Right lung (tissue), 5 donors: ENCODE data around the gene DNAAF5. TPM values are rescaled to one million over a fixed set of nuclear protein-coding genes. Genes with fewer than 3 reads are reported as not detected.
"Not testable (repeated sequence)": the region's sequence is repeated elsewhere in the genome, so short reads cannot be mapped to it uniquely, and the experiment has no call there.

Experiments
- DNase-seq, 2 donors: peaks; one replicate each; pipeline ENCODE4 v3.0.0-alpha.2; 2013
- polyA plus RNA-seq, 5 donors: library from polyadenylated mRNA; unstranded; fragments of 120-200 nt; gene quantifications; one replicate each; pipeline versions ENCODE4 v1.2.1 to v1.2.3, GENCODE V29; 2013; ENCODE audit warnings: inconsistent platforms in 1 of 5, low replicate concordance in 1 of 5; ENCODE audit not compliant: insufficient read length in 5 of 5, insufficient read depth in 1 of 5

Gene DNAAF5
- polyA plus RNA-seq, 5 donors = 21.7 to 27.9 (median 24.6) TPM

DNA sequence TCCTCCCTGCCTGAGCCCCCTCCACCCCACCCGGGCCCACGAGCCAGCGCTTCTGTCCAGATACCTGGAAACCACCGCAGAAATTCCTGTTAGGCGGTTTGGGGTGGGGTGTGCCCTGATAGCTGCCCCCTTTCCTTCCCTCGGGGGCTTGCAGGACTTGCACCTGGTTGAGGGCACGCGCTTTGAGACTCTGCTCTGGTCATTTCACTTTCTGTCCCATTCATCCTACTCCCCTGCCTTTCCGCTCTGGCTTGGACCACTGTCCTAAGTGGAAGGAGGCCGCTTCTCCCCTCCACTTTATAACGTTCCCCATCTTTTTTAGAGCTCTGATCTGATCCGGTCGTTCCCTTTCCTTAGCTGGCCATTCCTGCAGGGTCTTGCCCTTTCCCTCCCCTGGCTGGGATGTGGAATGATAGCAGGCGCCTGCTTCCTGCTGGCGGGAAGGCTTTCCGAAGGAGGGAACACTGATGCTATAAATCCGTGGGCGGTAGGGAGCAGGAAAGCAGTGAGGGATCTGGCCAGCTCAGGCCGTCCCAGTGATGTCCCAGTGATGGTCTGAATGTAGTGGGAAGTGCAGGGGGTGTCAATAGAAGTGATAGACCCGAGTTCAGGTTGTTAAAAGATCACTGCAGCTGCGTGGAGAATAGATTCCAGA lies 1.4 kb downstream of the DNAAF5 start:
- no peak for DNase-seq

DNA sequence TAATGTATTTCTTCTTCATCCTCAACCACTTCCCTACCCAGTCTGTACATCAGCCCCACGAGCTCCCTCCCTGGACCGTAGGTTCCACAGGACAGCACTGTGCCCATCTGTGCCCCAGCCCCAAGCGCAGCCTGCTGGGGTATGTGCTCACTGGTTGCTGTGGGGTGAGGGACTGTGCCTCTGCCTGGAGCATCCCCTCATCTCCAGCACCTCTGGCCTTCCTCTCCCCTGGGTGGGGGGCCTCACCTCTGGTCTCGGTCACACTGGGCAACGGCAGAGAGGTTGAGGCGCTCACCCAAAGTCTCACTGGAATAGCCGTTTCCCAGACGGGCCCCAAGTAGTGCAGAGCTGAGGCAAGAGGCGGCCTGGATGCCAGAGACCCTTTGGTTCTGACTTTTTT lies 2.1 kb downstream of the DNAAF5 start:
- no peak for DNase-seq

DNA sequence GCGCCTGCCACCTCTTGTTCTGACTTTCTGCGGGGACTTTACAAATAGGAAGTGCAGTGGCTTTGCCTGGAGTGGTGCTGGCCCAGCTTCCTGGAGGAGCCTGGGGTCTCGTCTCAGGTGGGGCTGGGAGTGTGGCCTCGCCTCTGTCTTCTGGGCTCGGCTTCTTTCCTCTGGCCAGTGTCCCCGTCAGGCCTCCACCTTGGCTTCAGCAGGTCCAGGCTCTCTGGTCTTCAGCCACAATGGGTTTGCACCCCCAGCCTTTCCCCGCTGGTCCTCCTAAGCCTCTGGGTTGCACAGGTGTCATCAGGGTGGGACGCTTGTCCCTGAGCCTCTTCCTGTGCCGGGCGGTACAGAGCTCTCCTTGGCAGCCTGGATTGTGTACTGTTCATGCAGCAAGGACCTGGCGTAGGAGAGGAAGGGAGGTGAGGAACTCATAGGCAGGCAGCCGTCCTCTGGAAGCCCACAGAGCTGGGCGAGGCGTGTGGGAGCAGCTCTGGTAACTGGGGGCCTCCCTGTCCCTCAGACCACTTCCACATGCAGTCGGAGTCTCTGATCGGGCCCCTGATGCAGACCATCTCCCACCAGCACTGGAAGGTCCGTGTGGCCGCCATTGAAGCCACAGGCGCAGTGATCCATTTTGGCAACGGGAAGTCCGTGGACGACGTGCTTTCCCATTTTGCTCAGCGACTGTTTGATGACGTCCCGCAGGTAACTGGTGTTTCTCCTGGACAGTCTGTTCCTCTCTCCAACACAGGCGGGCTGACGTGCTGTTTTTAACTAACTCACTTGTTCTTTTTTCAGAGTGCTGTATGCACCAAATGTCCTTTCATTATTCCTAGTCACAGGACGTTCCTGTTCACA lies 2.9 kb downstream of the DNAAF5 start:
- DNase-seq = no peak

DNA sequence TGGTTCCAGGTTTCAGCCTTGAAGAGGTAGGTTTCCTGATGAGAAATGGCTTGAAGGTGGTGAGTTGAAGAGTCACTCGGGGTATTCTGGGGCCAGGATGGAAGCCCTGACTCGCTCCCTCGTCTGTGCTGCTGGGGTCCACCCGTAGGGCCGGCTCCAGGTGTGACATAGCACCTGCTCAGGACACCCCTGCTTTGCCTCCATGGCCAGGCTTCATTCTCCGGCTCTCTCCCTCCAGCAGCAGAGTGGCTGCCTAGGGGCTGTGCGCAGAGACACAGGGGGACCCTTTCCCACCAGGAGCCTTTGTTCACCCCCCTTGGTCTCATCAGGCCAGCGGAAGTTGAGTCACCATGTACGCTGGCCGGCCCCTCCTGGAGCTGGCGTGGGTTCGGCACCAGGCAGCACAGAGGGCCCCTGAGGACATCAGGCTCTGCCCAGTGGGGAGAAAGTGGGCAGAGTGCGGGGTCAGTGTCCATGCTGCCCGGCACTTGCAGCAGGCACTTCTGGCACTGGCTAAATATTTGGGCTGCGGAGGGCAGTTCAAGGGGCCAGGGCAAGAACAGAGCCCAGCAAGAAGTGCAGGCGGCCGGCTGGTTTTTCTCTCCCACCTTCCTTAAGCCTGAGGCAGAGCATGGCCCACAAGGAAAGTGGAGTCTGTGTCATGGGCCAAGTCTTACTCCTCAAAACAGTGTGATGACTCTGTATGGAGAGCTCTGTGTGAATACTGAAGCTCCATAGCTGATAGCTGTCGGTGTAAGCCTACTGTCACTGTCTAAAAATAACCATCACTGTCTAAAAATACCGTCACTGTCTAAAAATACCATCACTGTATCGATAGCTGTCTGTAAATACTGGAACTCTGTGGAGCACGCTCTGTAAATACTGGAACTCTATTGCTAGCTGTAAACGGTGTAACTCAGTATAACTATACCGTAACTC lies 4.3 kb downstream of the DNAAF5 start:
- DNase-seq = no peak

DNA sequence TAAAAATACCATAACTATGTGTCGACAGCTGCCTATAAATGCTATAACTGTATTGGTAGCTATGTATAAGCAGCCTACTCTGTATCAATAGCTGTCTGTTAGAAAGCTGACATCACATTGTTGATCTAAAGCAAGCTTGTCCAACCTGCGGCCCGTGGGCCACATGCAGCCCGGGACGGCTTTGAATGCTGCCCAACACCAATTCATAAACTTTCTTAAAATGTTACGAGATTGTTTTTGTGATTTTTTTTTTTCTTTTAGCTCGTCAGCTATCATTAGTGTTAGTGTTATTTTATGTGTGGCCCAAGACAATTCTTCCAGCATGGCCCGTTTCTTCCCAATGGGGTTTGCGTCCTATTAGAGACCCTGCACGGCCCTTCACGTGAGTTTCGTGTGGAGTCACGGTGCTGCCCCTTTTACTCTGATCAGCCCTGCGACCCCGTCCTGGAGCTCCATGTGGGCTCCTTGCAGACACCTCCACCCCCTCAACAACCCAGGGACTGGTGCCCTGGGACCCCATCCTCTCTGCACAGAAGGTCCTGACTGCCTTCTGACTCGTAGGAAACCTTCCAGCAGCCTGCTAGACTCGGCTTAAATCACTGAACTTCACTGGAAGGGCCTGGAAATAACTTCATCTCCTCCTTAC lies 5.1 kb downstream of the DNAAF5 start:
- DNase-seq = no peak

DNA sequence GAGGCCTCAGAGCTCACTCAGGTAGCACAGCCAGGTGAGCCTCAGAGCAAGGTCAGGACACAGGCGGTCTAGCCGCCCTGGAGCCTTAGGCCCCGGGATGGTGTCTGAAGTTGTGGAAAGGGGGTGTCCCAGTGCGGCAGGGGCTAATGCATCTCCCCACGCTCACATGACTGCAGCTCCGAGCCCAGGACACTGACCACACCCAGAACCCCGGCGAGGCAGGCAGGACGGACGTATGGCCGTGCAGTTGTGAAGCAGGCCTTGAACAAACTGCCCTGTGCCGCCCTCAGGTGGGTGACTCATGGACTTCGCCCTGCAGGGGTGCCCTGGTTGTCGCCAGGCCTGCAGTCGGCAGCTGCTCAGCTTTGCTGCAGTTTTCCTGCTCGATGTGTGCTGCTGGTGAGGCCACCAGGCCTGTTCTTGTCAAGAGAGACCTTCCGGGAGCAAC lies 5.6 kb downstream of the DNAAF5 start:
- DNase-seq = no peak

DNA sequence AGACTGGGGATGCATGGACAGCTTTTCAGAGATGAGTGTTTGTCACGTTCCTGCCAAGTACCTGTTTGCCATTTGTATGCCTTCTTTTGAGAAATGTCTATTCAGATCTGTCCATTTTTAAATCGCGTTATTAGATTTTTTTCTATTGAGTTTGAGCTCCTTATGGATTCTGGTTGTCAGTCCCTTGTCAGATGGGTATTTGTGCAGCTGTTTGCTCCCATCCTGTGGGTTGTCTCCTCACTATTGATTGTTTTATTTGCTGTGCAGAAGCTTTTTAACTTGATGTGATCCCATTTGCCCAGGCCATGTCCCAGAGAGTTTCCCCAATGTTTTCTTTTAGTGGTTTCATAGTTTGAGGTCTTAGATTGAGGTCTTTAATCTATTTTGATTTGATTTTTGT lies 6.1 kb downstream of the DNAAF5 start:
- DNase-seq = no peak

DNA sequence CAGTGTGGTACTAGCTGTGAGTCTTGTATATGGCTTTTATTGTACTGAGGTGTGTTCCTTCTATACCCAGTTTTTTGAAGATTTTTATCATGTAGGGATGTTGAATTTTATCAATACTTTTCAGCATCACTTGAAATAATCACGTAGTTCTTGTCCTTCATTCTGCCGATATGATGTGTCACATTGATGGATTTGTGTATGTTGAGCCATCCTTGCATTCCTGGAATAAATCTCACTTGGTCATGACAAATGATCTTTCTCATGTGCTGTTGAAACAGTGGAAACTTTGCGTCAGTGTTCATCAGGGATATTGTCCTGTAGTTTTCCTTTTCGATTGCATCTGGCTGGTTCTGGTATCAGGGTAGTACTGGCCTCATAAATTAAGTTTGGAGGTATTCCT lies 7.7 kb downstream of the DNAAF5 start:
- no peak for DNase-seq

DNA sequence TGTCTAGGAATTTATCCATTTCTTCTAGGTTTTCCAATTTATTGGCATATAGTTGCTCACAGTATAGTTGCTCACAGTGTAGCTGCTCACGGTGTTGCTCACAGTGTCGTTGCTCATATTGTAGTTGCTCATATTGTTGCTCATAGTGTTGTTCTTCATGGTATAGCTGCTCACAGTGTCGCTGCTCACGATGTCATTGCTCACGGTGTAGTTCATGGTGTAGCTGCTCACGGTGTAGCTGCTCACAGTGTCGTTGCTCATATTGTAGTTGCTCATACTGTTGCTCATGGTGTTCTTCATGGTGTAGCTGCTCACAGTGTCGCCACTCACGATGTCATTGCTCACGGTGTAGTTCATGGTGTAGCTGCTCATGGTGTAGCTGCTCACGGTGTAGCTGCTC lies 8.3 kb downstream of the DNAAF5 start:
- no peak for DNase-seq

DNA sequence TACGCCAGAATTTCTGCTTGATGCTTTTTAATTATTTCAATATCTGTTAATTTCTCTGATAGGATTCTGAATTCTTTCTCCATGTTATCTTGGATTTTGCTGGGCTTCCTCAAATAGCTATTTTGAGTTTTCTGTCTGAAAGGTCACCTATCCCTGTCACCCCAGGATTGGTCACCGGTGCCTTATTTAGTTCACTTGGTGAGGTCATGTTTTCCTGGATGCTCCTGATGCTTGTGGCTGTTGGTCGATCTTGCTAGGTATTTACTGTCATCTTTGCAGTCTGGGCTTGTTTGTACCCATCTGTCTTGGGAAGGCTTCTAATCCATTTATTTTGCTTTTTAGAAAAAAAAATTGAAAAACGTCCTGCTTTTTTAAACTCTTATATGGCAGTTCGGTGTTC lies 11.7 kb downstream of the DNAAF5 start:
- no peak for DNase-seq

DNA sequence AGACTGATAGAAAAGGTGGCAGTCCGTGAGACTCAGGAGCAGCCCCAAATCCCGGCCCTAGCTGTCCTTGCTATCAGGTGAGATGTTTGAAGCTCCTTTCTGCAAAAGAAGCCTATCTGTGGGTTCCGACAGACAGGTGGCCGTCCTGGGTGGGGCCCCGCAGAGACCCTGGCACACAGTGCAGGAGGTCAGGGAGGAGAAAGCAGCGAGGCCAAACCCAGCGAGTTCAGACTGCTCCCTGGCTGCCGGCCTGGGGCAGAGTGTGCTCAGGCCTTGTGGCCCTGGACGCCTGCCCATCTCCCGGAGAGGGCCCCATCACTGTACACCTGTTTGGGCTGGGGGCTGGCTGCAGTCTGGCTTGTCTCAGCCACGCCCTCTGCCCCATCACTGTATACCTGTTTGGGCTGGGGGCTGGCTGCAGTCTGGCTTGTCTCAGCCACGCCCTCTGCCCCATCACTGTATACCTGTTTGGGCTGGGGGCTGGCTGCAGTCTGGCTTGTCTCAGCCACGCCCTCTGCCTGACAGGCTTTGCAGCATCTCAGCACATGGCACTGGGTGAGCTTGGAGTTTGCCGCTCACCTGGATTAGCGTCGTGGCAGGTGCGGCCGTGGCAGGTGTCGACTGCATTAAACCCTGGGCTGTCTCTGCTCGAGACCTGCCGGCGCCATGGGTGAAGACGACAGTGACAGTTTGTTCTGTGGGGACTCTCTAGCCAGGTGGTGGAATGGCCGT lies 12.4 kb downstream of the DNAAF5 start:
- no peak for DNase-seq

DNA sequence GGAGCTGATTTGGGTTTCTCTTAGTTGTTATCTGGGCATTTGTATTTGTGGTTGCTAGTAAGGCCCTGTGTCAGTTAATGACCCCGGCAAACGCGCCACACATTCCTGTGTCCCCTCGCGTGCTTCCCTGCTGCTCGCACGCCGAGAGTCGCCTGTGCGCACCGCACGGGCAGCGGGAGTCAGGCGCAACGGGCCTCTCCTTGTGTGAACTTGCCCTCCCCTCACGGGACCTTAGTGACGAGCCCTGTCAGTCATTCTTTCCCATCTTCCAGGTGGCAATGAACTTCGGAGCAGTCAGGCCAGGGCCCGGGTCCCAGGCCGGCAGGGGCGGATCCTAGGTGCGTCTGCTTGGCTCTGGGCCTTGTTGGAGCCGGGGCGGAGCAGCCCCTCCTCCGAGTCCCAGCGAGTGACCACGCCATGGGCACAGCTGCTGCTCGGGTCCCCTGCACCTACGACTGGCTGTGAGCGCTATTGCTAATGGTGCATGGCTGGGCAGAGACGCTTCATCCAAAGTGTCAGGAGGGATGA lies 13.0 kb downstream of the DNAAF5 start:
- no peak for DNase-seq

DNA sequence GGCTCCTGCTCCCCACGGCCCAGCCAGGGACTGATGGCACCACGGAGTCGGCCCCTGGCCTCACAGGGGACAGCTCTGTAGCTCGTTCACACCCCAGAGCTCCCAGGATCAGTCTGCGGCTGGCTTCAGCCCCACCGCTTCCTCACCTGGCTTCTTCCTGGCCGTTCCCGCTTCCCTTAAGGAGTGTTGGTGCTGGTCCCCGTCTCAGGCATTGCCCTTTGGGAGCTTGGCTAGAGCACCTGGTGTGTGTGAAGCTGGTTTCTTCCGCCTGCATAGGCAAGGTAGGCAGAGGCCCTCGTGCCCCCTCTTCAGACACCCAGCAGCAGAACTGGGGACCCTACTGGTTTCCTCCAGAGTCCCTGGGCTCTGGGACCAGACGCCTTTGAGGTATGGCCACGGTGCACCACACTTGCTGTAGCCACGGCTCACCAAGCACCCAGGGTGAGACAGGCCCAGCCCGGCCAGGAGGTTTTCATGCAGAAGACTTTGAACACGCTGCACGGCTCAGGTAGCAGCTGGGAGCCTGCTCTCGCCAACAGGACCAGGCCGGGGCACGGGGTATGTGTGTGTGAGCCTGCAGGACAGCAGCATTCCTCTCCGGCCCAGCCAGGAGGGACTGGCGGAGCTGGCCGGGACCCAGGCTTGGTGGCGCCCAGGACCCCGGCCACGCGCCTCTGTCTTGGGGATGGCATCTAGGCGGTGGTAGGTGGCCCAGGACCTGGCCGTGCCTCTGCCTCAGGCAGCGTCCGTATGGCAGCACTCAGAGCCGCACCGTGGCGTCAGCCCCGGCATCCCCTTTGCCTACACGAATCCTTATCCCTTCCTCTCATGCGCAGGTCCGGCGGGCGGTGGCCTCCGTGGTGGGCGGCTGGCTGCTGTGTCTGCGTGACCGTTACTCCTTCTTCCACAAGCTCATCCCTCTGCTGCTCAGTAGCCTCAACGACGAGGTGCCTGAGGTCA lies 13.8 kb downstream of the DNAAF5 start:
- DNase-seq = no peak

DNA sequence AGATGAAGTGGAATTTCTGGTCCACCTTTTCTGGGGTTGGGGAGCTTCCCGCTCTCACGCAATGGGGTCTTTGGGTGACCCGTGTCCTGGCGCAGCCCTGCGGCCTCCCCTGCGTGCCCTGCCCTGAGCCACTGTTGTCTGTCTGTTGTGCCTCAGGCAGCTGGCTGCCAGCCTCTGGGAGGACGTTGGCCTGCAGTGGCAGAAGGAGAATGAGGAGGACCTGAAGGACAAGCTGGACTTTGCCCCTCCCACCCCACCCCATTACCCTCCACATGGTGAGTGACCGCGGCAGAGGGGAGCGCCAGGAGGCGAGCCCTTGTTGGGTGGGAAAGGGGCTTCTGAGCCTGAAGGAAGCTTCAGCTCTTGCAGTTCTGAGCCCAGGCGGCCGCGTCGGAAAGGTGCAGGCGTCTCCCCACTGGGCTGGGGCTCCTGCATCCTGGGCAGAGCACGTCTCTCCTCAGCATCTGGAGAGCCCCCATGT lies 14.7 kb downstream of the DNAAF5 start:
- DNase-seq = no peak

DNA sequence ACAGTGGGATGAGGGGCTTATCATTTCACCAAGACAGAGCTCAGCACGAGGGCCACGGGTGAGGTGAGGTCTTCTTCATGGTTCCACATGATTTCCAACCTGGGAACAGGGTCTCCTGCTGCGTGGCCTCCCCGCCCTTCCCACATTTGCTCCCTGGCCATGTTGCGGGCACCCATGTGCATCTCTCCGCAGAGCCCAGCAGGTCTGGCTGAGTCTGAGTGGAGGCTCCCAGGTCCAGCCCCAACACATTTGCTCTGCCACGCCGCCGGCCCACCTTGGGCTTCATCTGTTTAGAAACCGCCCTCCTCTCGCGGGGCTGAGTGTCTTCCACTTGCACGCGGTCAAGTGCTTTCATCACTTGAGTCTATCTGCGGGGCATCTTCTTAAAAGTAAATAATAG lies 15.4 kb downstream of the DNAAF5 start:
- DNase-seq = no peak

DNA sequence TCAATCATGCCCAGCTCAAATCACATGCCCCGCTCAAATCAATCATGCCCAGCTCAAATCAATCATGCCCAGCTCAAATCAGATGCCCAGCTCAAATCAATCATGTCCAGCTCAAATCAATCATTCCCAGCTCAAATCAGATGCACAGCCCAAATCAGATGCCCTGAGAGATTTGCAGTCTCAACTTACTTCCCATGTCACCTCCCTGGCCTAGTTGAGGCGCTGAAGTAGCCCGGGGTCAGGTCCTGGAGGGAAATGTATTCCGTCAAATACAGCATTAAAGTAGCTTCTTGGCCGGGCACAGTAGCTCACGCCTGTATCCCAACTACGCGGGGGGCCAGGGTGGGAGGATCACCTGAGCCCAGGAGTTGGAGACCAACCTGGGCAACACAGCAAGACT lies 16.3 kb downstream of the DNAAF5 start:
- no peak for DNase-seq

DNA sequence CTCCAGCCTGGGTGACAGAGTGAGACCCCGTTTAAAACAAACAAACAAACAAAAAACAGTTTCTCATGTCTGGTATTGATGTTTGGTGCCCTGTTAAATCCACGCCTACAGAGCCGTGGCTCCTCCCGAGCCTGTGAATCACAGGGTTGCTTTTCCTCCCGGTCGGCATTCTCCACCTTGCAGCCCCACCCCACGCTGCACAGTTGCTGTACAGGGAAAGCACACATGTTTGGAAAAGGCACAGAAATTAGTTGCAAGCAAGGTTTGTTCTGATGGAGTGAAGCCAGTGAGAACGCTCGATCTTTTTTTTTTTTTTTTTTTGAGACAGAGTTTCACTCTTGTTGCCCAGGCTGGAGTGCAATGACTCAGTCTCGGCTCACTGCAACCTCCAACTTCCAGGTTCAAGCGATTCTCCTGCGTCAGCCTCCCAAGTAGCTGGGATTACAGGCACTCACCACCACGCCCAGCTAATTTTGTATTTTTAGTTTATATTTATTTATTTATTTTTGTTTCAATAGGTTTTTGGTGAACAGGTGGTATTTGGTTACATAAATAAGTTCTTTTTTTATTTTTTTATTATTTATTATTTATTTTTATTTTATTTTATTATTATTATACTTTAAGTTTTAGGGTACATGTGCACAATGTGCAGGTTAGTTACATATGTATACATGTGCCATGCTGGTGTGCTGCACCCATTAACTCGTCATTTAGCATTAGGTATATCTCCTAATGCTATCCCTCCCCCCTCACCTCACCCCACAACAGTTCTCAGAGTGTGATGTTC lies 17.0 kb downstream of the DNAAF5 start:
- DNase-seq = not testable (repeated sequence)

DNA sequence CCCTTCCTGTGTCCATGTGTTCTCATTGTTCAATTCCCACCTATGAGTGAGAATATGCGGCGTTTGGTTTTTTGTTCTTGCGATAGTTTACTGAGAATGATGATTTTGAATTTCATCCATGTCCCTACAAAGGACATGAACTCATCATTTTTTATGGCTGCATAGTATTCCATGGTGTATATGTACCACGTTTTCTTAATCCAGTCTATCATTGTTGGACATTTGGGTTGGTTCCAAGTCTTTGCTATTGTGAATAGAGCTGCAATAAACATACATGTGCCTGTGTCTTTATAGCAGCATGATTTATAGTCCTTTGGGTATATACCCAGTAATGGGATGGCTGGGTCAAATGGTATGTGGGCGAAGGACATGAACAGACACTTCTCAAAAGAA lies 17.6 kb downstream of the DNAAF5 start:
- DNase-seq = not testable (repeated sequence)
